Fibroblast of lung (primary cell): Measurements from ENCODE around the gene LIMA1.

Experiments used
- CTCF ChIP-seq, 2 donors: IDR thresholded peaks in 1 of 2; conservative IDR thresholded peaks in 1 of 2; 1 replicate in 1 of 2; 2 replicates in 1 of 2; pipeline ENCODE4 v1.5.1; 2011 to 2012; ENCODE audit warnings: low read length in 2 of 2, control low read depth in 1 of 2, inconsistent platforms in 1 of 2, low read depth in 1 of 2, mild to moderate bottlenecking in 1 of 2
- EZH2 ChIP-seq: IDR thresholded peaks from 2 replicates; pipeline ENCODE4 v1.5.1; 2012; ENCODE audit warnings: low read length, control low read depth, mild to moderate bottlenecking; ENCODE audit errors: missing control alignments

GRCh38 chr12:50230217-50230616 is 53.1 kb downstream of the LIMA1 start:
- no peak for TF ChIP-seq CTCF (conservative IDR thresholded peaks at IDR 0.05 in 1 of 2, IDR thresholded peaks at IDR 0.05 in 1 of 2; ENCODE audit: low read depth in 1 of 2, low read length in 2 of 2)
- no peak for TF ChIP-seq EZH2
